HFF-Myc (cell line): Measurements from ENCODE around the gene NCKAP5.

ENCODE experiments used
- DNase-seq: peaks from one replicate; pipeline ENCODE4 v3.0.0-alpha.2; 2011; ENCODE audit warnings: low read depth; ENCODE audit errors: extremely low read depth
- H3K4me3 ChIP-seq: replicated peaks from 2 replicates; pipeline ENCODE4 v1.5.1; 2011; ENCODE audit warnings: low read depth, mild to moderate bottlenecking, control low read depth, low read length
- CTCF ChIP-seq: IDR thresholded peaks from 2 replicates; pipeline ENCODE4 v1.5.1; 2012; ENCODE audit warnings: mild to moderate bottlenecking, low read depth, low read length, control low read depth; ENCODE audit errors: missing control alignments

The NCKAP5 gene

GRCh38 chr2:133346654-133347053, 221.6 kb downstream of the NCKAP5 start:
- TF ChIP-seq CTCF, result no peak
- DNase-seq, result no peak
- no peak overlapping the region for H3K4me3 ChIP-seq

DNA sequence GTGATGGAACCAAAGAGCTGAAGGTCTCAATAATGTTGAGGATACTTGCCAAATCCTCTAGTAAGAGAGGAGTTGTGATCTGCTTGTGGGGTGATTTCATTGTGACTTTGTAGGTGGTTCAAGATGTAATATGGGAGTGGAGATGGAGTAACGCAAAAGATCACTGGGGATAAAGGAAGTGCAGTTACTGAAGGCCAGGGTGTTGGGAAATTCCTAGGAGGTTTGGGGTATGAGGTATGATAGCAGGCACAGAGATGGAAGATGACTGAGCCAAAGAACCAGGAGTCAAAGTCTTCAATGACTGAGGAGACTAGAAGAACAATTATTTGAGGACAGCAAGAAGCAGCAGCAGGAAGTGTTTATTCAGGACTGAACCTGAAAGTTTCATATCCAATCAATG, 222.6 kb downstream of the NCKAP5 start:
- no peak for DNase-seq
- no peak for TF ChIP-seq CTCF
- H3K4me3 ChIP-seq, result no peak overlapping the region

GRCh38 chr2:133344849-133345248, 223.4 kb downstream of the NCKAP5 start:
- no peak for TF ChIP-seq CTCF
- DNase-seq, result no peak
- no peak overlapping the region for H3K4me3 ChIP-seq

GRCh38 chr2:133343018-133343352, 225.3 kb downstream of the NCKAP5 start:
- TF ChIP-seq CTCF, result no peak

GRCh38 chr2:133342286-133343017, 225.8 kb downstream of the NCKAP5 start:
- no peak for DNase-seq
- H3K4me3 ChIP-seq, result no peak overlapping the region
- no peak for TF ChIP-seq CTCF

More at GRCh38 chr2:133343018-133343352, 225.3 kb downstream of the NCKAP5 start:
- no peak overlapping the region for H3K4me3 ChIP-seq
- DNase-seq, result no peak

- no peak for TF ChIP-seq CTCF
- no peak overlapping the region for H3K4me3 ChIP-seq
- DNase-seq, result no peak
Measured at GRCh38 chr2:133341575-133341974, 226.7 kb downstream of the NCKAP5 start.

DNA sequence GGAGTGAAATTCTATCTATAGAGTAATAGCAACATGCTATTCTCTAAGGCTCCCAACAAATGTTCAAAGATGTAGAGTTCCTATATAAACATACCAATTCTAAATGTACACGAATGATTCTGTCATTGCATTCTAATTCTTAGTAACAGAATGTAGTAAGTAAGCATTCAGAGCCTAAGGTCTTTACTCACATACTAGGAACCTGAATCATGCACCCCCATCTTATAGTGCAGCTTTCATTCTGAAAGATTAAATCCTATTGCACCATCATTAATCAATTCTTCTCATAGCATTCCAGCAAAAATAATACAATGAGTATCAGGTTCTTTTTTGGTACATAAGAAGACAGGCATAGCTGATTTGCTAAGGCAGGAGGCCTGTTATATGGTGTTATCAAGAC, 230.0 kb downstream of the NCKAP5 start:
- no peak overlapping the region for H3K4me3 ChIP-seq
- TF ChIP-seq CTCF, result no peak
- DNase-seq, result no peak
